NCI-H2029 treated with DMSO at 0.1 percent for 48 hours (cell line): ENCODE results near the gene SEC14L1.

Source experiments
- DNase-seq: peaks from one replicate; lab custom pipeline; 2025; lab: John Stamatoyannopoulos, UW

Gene SEC14L1

GRCh38 chr17:77193653-77194052 lies 52.9 kb downstream of the SEC14L1 start:
- DNase-seq = no peak

- no peak for DNase-seq
These were observed 53.4 kb downstream of the SEC14L1 start for GRCh38 chr17:77194179-77194578.

- no peak for DNase-seq
These were observed 55.5 kb downstream of the SEC14L1 start for GRCh38 chr17:77196251-77196650.

GRCh38 chr17:77197115-77197514 lies 56.3 kb downstream of the SEC14L1 start:
- no peak for DNase-seq

GRCh38 chr17:77200711-77201110 lies 59.9 kb downstream of the SEC14L1 start:
- no peak for DNase-seq

- no peak for DNase-seq
These were observed 62.7 kb downstream of the SEC14L1 start for GRCh38 chr17:77203436-77203835.

- no peak for DNase-seq
These were observed 63.1 kb downstream of the SEC14L1 start for GRCh38 chr17:77203846-77204245.

- DNase-seq = no peak
These were observed 63.8 kb downstream of the SEC14L1 start for GRCh38 chr17:77204536-77204935.

GRCh38 chr17:77205396-77206125 lies 64.8 kb downstream of the SEC14L1 start:
- no peak for DNase-seq

- DNase-seq = no peak
These were observed 65.6 kb downstream of the SEC14L1 start for GRCh38 chr17:77206158-77206956.

GRCh38 chr17:77207689-77208216 lies 67.0 kb downstream of the SEC14L1 start:
- no peak for DNase-seq

- DNase-seq = no peak
These were observed 67.5 kb downstream of the SEC14L1 start for GRCh38 chr17:77208217-77208808.

GRCh38 chr17:77208856-77209255 lies 68.1 kb downstream of the SEC14L1 start:
- DNase-seq = no peak

- DNase-seq = peak; percentile 88
These were observed 68.6 kb downstream of the SEC14L1 start for GRCh38 chr17:77209330-77209748.

GRCh38 chr17:77210331-77210730 lies 69.6 kb downstream of the SEC14L1 start:
- no peak for DNase-seq

GRCh38 chr17:77210946-77211541 lies 70.3 kb downstream of the SEC14L1 start:
- no peak for DNase-seq

- DNase-seq = no peak
These were observed 70.9 kb downstream of the SEC14L1 start for GRCh38 chr17:77211681-77212080.

- no peak for DNase-seq
These were observed 71.5 kb downstream of the SEC14L1 start for GRCh38 chr17:77212081-77212832.

GRCh38 chr17:77212833-77213777 lies 72.3 kb downstream of the SEC14L1 start:
- no peak for DNase-seq

- no peak for DNase-seq
These were observed 73.0 kb downstream of the SEC14L1 start for GRCh38 chr17:77213778-77214132.
